ENCODE data around the gene PRKG2.
A peak's percentile ranks its signal among the peaks of the same experiment; 100 is the strongest.
"Not testable (repeated sequence)": the region's sequence is repeated elsewhere in the genome, so short reads cannot be mapped to it uniquely, and the experiment has no call there.

The PRKG2 gene

GRCh38 chr4:81214144-81214880 is 710 bp downstream of the PRKG2 start:
- DNase-seq: no peak

- no peak for DNase-seq
These were observed 1.4 kb downstream of the PRKG2 start for GRCh38 chr4:81213671-81214070.

GRCh38 chr4:81211956-81212355 is 3.1 kb downstream of the PRKG2 start:
- no peak for DNase-seq

- DNase-seq: peak; percentile 16
These were observed 7.2 kb downstream of the PRKG2 start for GRCh38 chr4:81207828-81208227.

- DNase-seq: no peak
These were observed 9.7 kb downstream of the PRKG2 start for GRCh38 chr4:81205302-81205701.

GRCh38 chr4:81204571-81204970 is 10.5 kb downstream of the PRKG2 start:
- no peak for DNase-seq

GRCh38 chr4:81199831-81200230 is 15.2 kb downstream of the PRKG2 start:
- DNase-seq: no peak

- no peak for DNase-seq
These were observed 16.4 kb downstream of the PRKG2 start for GRCh38 chr4:81198609-81199008.

- no peak for DNase-seq
These were observed 17.0 kb downstream of the PRKG2 start for GRCh38 chr4:81197864-81198524.

- no peak for DNase-seq
These were observed 18.8 kb downstream of the PRKG2 start for GRCh38 chr4:81196126-81196650.

- DNase-seq: no peak
These were observed 19.5 kb downstream of the PRKG2 start for GRCh38 chr4:81195475-81195874.

GRCh38 chr4:81194286-81194685 is 20.7 kb downstream of the PRKG2 start:
- DNase-seq: no peak

GRCh38 chr4:81180916-81181315 is 34.1 kb downstream of the PRKG2 start:
- DNase-seq: no peak

- no peak for DNase-seq
These were observed 35.7 kb downstream of the PRKG2 start for GRCh38 chr4:81179326-81179725.

GRCh38 chr4:81173213-81173612 is 41.8 kb downstream of the PRKG2 start:
- DNase-seq: no peak

GRCh38 chr4:81166458-81167160 is 48.4 kb downstream of the PRKG2 start:
- DNase-seq: no peak

- no peak for DNase-seq
These were observed 49.1 kb downstream of the PRKG2 start for GRCh38 chr4:81165861-81166430.

- DNase-seq: no peak
These were observed 50.2 kb downstream of the PRKG2 start for GRCh38 chr4:81164623-81165416.

- no peak for DNase-seq
These were observed 50.9 kb downstream of the PRKG2 start for GRCh38 chr4:81164126-81164525.

GRCh38 chr4:81162752-81163458 is 52.1 kb downstream of the PRKG2 start:
- no peak for DNase-seq

GRCh38 chr4:81153714-81154323 is 61.2 kb downstream of the PRKG2 start:
- not testable (repeated sequence) for DNase-seq

All from hematopoietic multipotent progenitor cell treated with erythropoietin and hydrocortisone succinate and interleukin-3 and kit ligand, for 8 days (in vitro differentiated cells).